Fibroblast of the conjunctiva (primary cell): ENCODE data around the gene BOD1.
A peak's percentile ranks its signal among the peaks of the same experiment; 100 is the strongest.
"Not testable (repeated sequence)": the region's sequence is repeated elsewhere in the genome, so short reads cannot be mapped to it uniquely, and the experiment has no call there.

Experiments used
- DNase-seq: peaks from one replicate; pipeline ENCODE4 v3.0.0-alpha.2; 2010; ENCODE audit warnings: low read depth

The BOD1 gene

DNA sequence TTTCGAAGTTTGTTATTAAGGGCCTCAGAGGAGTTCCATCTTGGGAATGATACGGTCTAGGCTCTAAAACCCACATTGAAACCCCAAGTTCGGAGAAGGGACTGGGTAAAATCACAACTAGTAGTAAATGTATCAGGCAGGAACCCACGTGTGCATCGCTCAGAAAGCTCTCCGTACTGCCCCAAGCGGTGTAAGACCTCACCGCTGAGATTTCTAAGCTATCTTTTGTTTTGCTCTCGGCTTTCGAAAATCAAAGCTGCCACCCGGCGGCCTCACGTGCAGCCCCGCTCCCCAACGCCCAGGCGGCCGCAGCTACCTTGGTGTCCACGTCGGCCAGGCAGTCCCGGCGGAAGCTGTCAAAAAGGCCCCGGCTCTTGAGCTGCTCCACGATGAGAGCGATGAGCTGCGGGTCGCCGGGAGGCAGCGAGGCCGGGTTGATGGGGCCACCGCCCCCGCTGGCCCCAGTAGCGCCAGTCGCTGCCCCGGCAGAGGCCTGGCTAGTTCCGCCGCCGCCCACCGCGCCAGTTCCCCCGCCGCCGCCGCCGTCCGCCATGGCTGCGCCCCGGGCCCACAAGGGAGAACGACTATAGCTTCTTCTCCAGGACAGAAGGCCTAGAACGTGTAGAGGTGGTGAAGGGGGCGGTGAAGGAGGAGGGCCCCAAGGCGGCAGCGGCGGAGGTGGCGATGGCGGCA, 420 bp downstream of the BOD1 start:
- DNase-seq: peak; percentile 58

DNA sequence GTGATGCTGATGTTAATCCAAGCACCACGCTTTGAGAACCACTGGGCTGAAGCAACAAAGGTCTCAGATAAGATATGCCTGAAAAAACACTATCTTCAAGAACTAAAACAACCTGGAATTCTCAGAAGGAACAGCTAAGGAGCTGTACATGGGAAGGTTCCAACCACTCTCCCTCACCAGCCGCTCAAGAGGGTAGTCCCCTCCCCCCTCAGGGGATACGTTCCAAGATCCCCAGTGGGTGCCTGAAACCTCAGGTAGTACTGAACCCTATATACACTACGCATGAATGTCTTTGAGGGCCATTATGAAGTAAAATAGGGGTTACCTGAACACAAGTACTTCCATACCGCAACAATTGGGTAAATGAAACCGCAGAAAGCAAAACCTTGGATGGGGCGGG, 1.9 kb downstream of the BOD1 start:
- no peak for DNase-seq

DNA sequence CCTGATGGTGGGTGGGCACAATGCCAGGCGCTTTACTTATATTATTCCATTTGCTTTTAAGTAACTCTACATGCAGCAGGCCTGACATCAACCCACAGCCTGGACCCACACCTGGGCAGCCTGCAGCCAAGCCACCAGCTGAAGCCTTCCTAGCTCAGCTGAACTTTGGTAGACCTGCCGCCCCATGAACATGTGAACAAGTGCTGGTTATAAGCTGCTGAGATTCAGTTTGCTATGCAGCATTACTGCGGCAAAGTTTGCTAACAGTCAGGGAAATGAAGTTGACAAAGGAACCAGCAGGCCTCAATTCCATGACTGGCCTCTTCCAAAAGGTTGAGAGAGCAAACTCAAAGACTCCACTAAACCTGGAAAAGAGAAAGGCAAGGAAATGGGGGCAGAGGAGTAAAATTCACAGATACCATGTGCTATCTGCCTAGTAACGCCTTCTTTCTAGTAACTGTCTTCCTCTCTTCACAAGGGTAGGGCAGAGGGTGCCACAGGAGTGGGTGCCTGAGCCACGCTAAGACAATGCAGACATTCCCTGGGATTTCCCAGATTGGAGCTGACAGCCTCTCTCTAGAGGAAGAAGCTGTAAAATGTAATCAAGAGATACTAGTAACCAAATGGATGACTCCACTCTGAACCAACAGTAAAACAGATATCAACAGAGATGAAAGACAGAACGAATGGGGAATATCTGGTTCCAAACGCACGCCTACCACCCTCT, 2.9 kb downstream of the BOD1 start:
- no peak for DNase-seq

DNA sequence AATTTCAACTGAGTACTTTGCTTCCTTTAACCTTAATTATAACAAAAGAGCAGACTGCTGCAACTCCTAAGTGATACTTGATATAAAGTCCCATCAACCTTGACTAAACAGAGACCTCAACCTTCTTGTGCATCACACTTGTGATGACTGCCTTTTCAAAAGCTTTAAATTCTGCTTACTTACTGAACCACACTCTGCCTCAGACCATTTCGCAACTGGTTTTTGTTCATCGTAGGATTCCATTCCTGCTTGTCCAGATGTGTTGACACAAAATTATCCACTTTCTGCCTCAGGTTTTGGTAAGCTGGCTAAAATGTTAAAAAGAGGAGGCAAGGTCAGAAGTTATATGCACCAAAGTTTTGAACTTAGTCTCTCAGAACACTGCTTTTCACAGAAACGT, 3.5 kb downstream of the BOD1 start:
- no peak for DNase-seq

DNA sequence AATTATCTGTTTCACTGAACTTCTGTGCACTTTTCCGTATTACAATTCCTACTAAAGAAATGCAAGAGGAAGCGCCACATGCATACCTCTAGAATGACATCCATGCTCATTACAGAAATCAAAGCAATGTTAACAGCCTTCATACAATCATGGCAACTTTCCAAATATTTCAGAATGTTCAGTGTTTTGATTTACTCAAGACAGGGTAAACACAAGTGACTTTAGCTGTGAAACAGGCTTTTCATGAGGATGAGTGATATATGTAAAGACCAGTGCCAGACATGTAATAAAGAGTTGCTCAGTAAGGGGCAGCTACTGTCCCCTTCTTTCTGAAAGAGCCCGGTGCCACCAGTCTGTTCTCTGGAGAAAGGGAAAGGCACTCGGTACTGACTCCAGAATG, 4.7 kb downstream of the BOD1 start:
- no peak for DNase-seq

DNA sequence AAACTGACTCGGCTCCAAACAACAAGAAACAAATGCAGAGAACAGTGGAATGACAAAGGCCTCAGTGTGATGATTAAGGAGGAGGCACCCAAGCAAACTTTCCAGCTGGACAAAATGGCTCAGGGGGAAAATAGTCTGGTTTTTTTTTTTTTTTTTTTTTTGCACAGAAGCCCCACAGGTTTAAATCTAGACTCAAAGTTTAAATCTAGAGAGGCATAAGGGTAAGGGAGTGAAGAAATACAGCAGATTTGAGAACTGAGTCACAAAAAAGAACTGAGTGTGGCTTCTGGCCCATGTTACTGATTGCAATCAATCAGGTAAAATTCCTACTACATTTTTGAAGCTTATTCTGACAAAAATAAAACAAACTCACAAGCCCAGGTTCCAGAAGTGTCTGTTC, 12.3 kb downstream of the BOD1 start:
- DNase-seq: no peak

DNA sequence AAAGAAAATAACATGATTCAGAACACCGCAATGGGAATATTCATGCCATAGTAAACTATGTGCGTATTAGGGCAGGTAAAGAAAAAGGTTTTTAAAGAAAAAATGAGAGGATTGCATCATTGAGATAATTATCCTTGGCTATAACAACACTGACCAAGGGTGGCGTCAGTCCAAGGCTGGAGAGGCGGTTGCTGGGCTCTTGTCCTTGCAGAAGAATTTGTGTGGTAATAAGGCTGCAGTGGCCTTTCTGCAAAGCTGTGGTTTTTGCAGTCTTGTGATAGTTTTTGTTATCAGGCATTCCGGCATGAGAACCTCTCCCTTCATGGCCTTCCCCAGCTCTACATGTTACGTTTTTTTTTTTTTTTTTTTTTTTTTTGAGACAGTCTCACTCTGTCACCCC, 14.0 kb downstream of the BOD1 start:
- peak; percentile 24 for DNase-seq

DNA sequence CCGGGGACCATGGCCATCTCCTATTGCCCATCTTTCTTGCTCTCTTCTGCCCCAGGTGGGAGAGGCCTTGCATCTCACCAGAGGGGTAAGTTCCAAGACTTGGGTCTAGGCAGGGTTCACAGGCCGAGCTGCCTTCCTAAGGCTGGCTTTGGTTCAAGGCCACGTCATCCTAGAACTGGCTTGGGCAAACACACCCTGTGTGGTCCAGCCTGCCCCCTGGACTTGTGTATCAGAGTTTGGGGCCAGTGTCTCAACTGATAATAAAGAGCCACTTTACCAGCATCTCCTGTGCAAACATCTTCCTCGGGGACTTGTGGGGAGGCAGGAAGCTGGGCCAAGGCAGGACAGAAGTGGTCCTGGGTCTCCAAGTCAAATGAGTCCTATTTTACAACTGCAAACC, 17.8 kb downstream of the BOD1 start:
- no peak for DNase-seq

DNA sequence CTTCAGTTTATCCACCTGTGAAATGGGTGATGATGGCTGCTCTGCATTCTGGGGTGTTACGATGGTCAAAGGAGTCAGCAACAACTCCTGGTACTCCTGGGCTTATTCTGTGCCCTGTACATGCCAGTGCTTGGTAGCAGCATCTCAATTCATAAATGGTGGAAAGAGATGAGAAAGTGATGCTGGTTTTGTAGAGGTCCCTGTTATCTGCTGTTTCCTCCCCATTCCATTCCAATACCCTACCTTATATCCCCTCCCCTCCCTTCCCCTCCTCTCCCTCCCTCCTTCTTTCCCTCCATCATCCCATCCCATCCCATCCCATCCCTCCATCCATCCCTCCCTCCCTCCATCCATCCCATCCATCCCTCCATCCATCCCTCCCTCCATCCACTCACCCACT, 19.1 kb downstream of the BOD1 start:
- no peak for DNase-seq

DNA sequence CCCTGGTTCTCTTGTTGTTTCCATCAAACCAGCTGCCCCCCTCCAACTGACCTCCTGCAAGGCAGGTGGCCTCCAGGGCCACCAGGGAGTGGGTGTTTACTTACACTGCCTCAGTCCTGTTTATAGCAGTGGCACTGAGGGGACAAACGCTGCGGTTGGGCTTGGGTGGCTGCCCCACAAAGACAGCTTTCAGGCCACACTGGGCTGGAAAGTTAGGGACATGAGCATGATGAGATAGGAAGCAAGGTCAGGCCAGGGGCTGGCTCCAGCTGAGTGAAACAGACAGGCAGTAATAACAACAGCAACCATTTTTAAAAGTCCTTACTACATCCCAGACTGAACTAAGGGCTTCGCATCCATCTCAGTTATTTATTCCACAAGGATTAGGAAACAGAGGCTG, 20.6 kb downstream of the BOD1 start:
- DNase-seq: no peak

DNA sequence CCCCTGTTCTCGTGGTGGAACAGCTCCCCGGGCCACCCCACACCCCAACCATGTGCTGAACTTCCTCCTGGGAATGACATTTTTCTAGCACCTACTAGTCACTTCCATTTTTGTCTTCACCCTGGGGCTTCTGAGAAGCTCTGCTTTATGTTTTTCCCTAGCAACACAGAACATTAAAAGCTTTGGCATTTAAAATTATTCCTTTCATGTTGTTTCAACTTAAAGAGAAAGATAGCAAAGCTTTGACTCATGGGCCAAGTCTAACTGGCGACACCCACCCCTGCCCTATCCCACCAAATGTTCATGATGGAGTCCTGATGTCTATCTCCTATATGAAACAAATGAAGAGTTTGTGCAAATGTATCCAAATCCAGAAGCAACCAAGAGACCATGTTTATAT, 22.4 kb downstream of the BOD1 start:
- DNase-seq: no peak

DNA sequence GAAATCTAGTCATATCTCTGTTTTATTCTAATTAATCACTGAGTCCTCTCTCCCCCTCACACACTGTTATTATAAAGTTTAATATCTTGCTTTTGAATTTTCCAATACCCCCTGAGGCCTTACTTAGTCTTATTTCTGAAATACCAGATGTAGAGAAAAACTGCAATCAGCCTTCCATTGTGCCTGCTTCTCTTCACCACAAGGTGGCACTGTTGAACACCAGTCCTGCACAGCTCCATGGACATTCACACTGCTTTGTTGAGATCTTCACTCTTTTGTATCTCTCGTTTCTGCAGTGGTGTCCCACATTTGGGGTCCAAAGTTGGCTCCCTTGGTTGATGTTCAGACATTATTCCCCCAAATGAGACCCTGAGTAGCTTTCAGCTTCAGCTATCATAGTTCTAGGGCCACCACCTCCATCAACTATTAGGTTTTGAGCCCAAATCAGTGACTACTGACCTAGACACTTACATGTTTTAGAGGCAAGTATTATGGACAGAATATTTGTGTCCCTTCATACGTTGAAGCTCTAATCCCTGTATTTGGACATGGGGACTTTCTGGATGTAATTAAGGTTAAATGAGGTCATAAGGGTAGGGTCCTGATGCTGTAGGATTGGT, 24.3 kb downstream of the BOD1 start:
- no peak for DNase-seq

DNA sequence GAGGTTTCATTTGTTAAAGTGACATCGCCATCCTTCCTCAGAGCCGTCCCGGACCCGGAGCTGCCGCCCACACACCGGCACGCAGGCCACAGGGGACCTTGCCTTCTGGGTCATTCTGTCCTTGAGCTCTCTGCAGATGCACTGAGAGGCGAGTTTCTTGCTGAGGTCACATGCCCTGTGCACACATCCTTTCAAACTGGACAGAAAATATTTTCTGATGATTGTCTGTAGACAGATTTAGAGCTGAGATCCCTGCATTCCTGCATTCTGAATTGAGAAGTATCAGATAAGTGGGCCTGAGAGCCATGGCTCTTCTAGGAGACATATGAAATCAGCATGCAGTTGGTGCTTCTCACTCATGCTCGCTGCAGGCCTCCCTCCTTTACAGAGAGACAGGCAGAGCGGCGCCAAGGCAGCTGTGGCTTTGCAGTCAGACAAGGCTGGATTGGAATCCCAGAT, 25.4 kb downstream of the BOD1 start:
- no peak for DNase-seq

DNA sequence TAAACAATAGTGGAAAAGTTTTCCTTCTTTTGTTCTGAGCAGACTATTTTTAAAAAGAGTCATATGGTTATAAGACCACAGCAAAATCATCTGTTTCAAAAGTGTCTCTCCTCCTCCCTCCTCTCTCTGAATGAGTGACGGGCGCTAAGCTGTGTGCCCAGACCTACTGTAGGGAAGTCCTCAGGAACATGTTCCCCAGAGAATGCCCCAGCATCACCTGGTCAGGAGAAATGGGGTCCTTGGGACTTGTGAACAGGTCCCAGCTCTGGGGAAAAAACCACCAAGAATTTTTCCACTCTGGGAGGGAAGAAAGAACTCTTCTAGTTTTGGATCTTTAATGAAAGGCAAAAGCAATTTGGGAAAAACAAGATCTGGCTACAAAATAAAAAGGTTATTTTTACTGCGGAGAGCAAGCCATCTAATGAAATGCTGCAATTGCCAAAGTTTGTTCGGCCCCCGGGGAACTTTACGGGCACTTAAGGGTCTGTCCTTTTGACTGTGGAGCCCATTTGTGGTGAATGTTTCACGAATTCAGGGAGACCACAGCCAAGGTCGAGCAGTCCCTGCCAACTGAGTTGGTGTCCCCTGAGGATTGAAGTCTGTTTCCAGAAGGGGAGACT, 25.9 kb downstream of the BOD1 start:
- no peak for DNase-seq

DNA sequence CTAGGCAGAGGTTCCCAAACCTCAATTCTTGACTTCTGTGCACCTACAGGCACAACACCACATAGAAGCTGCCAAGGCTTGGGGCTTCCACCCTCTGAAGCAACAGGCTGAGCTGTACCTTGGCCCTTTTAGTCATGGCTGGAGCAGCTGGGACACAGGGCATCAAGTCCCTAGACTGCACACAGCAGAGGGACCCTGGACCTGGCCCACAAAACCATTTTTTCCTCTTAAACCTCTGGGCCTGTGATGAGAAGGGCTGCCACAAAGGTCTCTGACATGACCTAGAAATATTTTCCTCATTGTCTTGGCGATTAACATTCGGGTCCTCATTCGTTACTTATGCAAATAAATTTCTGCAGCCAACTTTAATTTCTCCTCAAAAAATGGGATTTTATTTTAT, 30.3 kb downstream of the BOD1 start:
- not testable (repeated sequence) for DNase-seq

DNA sequence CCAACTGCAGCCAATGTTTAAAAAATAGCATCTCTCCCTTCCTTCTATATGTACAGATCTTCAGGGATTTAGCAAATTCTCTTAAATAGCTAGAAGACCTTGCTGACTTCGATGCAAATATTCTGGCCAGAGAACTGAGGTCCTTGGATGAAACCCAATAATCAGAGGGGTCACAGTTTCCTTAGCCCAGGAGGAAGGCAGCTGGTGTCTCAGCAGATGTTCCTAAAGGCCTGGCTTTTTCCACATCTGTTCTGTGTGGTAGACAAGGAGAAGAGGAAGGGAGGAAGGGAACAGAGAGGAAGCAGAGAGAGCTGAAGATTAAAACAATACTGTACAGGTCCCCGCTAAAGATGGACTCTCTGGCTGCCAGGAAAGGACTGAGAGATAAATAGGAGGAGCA, 33.1 kb downstream of the BOD1 start:
- DNase-seq: no peak

DNA sequence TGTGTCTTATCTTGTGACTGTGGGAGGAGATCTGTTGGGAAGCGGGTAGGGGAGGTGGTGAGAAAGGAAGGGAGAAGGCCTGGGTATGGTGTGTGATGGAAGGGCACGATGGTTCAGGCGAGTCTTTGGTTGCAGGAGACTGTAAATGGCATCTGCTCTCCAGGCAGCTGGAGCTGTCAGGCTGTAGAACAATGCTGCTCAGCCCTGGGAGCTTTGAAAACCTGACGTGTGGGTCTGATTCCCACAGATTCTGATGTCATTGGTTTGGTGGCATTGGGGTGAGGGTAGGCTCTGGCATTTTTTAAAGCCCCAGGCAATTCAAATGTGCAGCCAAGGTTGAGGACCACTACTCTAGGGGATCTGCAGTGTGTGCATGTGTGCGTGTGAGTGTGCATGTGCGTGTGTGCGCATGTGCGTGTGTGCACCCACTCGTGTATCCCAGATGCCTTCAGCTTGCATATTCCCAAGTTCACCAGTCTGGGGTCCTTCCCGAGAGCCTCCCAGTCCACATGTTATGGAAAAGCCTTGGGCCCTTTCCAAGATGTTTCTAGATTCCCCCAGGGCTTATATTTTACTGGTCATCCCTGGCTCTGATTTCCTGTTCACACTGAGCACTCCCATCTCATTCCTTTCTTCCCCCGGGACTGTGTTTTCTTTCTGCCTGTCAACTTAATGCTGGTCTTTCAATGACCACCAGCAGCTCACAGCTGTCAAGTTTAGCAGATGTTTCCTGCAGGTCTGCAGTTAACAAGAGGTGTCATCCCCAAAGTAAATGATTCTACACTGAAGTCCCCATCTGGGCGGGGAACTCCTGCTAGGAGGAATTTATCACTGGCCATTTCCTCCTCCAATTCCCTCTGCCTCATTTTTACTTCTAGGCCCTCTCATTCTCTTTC, 34.0 kb downstream of the BOD1 start:
- DNase-seq: no peak

DNA sequence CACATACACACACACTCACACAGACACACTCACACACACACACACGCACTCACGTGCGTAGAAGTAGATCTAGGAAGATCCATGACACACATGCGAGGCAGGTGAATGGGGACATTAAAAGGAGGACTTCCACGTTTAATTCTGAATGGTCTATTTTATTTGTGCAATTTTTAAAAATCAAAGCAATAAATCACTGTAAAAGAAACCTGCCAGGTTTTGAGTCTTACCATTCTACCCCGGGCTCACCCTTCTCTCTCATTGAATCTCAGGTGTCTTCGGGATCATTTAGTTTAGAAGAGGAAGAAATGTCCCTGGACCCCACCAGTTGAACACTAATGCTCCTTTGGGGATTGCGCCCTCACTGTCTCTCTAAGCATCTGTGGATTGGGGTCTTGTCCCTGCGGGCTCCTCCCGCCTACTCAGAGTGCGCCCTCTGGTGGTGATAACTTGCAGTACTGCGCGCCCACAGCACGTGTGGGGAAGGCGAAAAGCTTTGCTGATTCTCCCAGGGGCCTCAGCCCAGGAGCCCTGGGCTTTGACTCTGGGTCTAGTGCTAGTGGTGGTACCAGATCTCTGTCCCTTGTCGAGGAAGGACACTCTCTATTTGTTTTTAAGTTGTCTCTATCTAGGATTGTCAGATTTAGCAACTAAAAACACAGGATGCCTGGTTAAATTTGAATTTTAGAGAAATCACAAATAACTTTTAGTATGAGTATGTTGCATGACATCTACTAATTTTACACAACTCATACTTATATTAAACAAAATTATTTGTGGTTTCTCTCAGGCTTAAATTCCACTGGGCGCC, 34.8 kb downstream of the BOD1 start:
- DNase-seq: no peak

DNA sequence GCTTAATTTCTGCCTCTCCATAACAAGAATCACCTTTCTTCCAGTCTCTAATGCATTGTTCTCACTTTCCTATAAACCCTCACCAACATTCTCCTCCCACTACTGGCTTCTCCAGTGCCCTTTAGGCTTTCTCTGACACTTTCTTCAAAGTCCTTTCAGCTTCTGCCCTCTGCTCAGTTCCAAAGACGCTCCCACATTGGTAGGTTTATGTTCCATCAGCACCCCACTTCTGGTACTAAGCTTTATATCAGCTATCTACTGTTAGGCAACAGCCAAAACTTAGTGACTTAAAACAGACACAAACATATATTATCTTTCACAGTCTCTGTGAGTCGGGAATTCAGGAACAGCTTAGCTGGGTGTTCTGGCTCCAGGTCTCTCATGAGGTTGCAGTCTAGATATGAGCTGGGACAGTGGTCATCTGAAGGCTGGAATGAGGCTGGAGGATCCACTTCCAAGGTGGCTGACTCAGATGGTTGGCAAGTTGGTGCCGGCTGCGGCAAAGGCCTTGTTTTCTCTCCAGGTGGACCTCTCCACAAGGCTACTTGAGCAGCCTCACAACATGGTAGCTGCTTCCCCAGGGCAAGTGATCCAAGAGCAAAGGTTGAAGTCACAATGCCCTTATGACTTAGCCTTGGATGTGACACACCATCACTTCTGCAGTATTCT, 37.4 kb downstream of the BOD1 start:
- no peak for DNase-seq

DNA sequence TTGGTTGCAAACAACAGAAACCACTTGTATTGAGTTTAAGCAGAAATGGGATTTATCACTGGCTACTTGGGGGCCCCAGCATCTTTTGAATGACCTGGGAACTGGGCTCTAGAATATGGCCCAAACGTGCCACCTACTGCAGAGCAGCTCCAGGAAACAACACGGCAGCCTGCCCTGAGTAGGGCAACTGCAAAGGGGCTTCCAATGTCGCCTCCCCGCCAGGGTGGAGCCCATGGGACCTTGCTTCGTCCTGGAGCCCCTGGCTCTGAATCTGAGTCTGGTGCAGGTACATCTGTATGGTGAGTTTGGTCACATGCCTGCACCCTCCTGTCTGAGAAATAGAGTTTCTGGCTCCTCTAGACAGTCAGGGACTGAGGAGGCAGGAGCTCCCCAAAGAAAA, 38.6 kb downstream of the BOD1 start:
- DNase-seq: no peak

DNA sequence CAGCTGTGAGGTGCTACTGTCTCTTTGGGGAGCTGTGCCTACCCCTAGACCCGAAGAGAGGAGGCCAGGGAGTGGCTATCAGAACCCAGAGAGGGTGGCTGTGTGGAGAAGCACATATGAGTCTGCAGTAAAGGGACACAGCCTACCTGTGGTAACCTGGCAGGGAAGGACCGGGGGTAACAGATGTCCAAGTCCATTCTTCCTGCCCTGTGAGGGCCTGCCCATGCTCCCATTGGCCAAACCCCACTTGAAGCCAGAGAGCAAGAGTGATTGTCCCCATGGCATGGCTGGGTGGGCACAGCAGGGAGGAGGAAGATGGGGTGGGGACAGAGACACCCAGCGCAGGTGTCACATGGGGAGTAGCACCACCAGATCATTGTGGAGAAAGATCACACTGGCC, 39.3 kb downstream of the BOD1 start:
- DNase-seq: no peak
